T follicular helper cell (primary cell): Measurements from ENCODE around the gene ARAP1.

Source experiments
- DNase-seq: peaks from one replicate; pipeline ENCODE4 v3.0.0-alpha.2; 2020; ENCODE audit warnings: low read depth

Gene ARAP1

DNA sequence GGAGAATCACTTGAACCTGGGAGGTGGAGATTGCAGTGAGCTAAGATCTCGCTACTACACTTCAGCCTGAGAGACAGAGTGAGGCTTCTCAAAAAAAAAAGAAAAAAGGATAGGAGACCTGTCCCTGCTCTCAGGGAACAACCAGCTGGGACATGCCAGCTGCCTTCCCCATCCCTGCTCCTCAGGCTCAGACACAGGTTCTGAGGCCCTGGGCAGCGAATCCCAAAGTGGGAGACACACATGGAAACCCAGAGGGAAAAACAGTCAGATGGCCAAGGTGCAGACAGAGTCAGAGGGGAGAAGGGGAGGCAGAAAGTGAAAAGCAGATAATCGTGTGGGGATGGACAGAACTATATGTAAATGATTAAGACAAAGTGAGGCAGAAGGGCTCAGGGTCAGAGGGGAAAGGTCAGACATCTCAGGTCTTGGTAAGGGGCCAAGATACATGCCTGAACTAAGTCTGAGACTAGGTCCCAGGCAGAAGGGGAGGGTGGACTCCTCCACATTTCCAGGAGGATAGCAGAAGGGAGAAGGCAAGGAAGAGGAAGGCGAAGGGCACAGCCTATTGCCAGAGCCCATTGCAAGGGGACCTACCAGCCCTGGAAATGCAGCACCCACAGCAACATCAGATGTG is 27.4 kb upstream of the ARAP1 start:
- no peak for DNase-seq

GRCh38 chr11:72778535-72779494 is 26.6 kb upstream of the ARAP1 start:
- no peak for DNase-seq

- no peak for DNase-seq
Observed at GRCh38 chr11:72777755-72778278, 25.6 kb upstream of the ARAP1 start.

DNA sequence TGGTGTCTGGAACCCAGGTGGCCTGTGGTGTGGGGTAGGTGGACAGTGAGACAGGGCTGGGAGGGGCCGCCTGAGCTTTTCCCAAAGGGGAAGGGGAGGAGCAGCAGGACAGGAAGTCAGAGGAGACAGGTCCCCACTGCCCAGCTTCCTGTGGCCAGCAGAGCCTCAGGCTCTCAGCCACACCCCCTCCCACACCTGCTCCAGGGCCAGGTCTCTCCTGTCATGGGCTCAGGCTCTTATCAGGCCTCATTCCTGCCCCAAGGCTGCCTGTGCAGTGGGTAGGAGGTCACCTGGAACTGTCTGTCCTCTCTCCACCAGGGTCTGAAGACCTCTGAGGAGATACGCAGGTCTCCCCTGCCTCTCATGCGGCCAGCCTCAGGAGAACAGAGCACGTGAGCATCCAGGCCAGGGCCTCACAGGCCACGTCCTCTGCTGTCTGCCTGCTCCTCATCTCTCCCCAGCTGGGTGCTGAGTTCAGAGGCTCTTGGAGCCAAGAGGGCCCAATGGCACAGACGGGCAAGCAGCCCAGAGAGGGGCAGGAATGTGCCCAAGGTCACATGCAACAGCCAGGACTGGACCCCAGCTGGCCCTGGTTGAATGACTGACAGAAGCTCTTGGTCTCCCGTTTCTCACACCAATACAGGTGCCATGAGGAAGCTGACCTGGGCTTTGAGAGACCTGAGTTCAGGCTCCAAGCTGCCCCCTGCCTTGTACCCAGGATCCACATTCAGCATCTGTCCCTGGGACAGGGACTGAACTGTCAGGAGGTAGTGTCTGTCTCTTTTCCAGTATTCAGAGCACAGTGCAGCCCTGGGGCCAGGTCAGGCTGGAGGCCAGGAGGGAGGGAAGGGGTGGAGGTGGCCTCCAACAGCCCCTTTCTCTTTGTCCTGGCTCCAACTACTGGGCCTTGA is 24.9 kb upstream of the ARAP1 start:
- no peak for DNase-seq

- DNase-seq, result no peak
Observed at GRCh38 chr11:72776117-72776843, 24.1 kb upstream of the ARAP1 start.

DNA sequence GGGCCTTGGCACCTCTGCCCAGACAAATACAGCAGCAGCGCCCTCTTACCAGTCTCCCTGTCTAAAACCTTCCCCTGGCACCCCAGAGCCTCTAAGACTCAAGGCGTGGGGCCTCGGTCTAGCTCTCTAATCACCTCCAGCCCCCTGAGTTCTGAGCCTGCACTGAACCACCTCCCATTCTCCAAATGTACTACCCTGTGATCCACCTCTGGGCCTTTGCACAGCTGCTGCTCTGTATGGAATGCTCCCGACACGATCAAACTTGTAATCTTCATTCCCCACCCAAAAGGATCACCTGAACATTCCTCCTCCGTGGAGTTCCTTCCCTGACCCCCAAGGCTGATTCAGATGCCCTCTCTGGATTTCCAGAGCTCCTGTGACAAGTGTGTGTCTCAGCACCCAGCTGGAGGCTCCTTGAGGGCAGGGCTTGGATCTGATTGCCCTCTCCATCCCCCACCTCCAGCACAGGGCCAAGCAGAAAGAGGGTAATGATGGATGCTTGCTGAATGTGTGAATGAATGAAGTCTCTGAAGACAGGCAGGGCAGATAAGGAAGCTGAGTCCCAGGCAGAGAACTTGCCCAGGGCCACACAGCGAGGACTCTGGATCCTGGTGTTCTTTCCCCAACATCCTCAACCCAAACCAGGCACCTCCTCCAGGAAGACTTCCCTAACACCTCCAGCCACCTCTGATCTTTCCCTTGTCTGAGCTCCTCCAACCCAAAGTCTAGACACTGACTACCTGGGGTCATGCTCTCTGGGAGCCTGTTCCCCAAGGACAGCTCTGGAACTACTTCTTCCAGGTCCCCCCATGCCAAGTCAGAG is 23.3 kb upstream of the ARAP1 start:
- DNase-seq, result no peak

DNA sequence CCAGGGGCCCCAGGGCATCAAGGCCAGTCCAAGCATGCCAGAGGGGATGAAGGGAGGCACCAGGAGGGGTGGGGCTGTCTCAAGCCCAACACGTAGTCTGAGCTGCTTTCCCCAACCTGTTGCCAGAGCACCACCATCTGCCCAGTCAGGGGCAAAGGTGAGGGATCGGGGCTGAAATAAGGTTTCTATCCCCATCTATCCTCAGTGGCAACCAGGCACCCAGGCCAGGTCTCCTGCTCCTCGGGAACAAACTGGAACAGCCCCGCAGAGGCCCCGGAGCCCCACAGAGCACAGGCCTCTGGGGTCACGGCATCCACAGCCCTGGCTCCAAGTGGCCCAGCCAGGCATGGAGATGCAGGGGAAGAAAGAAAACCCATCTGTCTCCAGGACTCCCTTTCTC is 22.3 kb upstream of the ARAP1 start:
- no peak for DNase-seq

DNA sequence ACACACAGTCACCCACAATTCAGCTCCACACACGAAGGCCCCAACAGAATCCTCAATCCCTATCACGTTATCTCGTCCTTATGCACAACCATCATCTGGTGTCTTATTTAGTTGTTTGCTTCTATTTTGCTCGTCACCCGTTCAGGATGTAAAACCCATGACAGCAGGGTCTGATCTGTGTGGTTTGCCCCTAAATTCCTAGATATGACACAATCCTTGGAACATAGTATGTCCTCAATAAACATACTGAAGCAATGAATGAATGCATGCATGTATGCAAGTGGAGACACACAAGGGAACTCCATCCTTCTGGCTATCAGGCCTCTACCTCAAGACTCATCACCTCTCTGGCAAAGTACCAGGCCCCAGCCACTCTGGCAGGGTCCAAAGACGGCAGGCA is 21.5 kb upstream of the ARAP1 start:
- DNase-seq, result no peak

GRCh38 chr11:72773291-72773690 is 21.1 kb upstream of the ARAP1 start:
- DNase-seq, result no peak

GRCh38 chr11:72772059-72772458 is 19.9 kb upstream of the ARAP1 start:
- DNase-seq, result no peak

DNA sequence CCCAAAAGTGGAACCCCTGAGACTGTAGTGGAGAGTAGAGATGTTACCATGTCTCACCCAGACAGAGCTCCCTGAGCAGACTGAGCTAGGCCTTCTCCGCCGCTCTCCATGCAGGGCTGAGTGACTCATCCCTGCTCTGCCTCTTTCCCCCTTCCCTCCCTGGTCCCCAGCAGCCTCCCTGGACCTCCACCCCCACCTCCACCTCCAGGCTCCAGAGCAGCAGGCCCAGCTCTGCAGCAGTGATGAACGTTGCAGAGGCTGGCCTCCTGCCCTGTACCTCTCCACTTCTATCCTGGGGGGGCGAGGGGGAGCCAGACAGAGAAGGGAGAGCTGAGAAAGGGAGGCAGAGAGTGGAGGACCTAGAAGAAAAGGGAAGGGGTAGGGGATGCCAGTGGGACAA is 19.3 kb upstream of the ARAP1 start:
- DNase-seq, result no peak

DNA sequence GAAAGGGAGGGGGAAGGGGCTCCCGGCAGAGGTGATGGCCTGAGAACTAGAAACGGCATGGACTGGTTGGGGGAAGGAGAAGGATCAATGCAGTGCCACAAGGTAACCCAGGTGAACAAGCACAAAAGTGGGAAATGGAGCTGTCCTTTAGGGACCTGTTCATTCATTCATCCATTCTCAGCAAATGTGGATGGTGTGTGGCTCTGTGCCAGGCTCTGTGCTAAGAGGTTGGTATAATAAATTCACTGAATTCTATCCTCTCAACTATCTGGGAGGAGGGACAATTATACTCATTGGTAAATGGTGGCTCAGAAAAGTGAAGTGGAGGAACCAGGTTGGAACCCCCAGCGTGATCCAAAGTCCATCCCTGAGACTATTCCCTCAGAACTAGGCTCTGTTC is 18.6 kb upstream of the ARAP1 start:
- no peak for DNase-seq

DNA sequence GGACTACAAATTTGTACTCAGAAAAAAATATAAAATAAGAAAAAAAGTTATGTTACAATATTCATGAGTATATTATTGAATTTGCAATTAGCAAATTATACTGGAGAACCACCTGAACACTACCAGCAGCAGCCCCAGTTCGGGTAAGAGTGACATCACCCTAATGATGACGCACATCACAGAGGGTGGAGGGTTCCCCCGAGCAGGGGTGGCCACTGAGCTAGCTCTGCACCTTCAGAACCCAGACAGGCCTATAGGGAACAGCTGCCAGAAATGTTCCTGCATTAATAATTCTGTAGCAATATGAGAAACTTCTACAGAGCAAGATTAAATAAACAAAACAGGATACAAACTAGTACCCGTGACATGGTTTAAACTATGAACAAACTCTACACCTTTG is 17.5 kb upstream of the ARAP1 start:
- DNase-seq, result no peak

DNA sequence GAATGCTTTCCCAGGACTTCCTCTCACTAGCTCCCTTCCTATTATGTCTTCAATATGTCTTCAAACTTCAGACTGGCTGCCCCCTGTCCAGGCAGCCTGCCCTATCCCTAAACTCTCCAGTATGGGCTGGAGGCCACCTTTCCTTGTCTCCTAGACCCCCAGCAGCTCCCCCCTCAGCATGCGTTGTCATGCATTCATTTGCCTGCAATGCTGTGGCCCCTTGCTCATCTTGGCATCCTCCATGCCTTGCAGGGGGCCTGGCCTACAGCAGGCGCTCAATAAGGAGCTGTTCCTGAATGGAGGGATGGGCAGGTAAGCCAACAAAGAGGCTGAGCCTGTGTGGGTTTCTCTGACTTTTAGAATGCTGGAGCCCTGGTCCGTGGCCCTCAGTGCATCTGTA is 16.4 kb upstream of the ARAP1 start:
- DNase-seq, result no peak

- no peak for DNase-seq
Observed at GRCh38 chr11:72767203-72768062, 15.2 kb upstream of the ARAP1 start.

DNA sequence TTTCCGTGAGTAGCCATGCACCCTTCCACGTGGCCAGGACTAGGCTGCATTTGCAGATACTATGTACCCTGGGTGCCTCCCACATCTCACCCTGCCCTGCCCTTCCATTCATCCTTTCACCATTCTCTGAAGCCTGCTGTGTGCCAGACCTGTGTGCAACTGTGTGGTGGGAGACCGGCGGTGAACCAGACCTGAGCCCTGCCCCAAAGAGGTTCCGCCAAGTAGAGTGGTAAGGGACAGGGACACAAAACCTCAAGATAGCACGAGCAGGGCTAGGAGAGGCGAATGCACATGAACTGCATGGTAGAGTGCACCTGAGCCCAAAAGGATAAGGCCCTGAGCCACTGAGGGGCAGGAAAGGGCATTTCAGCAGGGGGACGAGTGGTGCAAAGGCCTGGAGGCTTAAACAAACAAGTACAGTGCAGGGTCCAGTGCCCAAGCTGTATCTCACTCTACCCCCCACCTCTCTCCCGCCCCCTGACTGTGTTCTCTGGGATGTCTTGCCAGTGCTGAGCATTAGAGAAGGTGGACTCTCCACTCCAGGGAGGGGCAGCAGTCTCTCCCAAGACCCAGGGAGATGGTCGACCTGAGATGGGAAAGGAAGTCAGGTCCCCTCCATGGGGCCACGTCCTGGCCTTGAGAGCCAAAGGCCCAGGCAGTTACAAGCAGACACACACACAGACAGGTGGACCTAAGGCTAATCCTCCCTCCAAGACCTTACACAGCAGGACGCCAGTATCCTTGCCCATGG is 14.1 kb upstream of the ARAP1 start:
- DNase-seq, result no peak

GRCh38 chr11:72764503-72764902 is 12.3 kb upstream of the ARAP1 start:
- DNase-seq, result no peak

- no peak for DNase-seq
Observed at GRCh38 chr11:72763823-72764222, 11.6 kb upstream of the ARAP1 start.
